ENCODE measurements around the gene GARIN6.

Gene GARIN6

DNA sequence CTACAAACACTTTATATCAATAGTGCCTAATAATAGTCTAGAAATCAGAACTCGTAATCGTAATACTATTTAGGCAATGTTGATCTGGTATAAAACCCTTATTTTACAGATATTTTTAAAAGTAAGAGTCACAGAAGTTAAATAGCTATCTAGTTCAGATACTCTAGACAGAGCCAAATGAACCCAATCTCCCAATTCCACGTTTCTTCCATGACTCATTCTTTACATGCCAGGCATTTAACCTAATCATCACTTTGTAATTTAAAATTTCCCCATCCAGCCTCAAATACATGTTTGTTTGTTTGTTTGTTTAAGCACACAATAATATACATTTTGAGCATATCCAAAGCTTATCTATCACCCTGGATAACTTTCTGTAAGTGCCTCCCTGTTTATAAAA is 36.4 kb upstream of the GARIN6 start:
- Histone ChIP-seq H4K91ac (ENCODE audit: low read length) (no peak overlapping the region), H2BK5ac (ENCODE audit: low read depth, low read length, poor library complexity, severe bottlenecking) (no peak overlapping the region), H3K18ac (ENCODE audit: low read depth in 1 of 2, low read length in 2 of 2) (no peak overlapping the region), H3K4me1 (ENCODE audit: control insufficient read depth, insufficient read depth, low read depth, low read length) (no peaks in the 10 kb centered on the region), H3K4me3 (ENCODE audit: insufficient read depth in 1 of 2, low read depth in 1 of 2, low read length in 2 of 2) (no peak overlapping the region), H2BK12ac (ENCODE audit: low read length in 2 of 2) (no peak overlapping the region), H3K79me1 (replicated peaks; ENCODE audit: low read length, poor library complexity, severe bottlenecking) (no peaks in the 10 kb centered on the region), H4K8ac (ENCODE audit: low read length) (no peak overlapping the region), H2BK15ac (ENCODE audit: low read depth, poor library complexity, severe bottlenecking) (no peak overlapping the region), H3K4ac (ENCODE audit: low read depth in 1 of 2, low read length in 2 of 2) (no peak overlapping the region), H3K23ac (ENCODE audit: low read length in 2 of 2) (no peak overlapping the region), H3K4me2 (ENCODE audit: low read length, poor library complexity, severe bottlenecking) (no peak overlapping the region), H3K27ac (ENCODE audit: low read length, poor library complexity, severe bottlenecking) (no peak overlapping the region), H3K9ac (ENCODE audit: low read length) (no peak overlapping the region), H3K27me3 (ENCODE audit: control insufficient read depth in 1 of 2, insufficient read depth in 1 of 2, low read length in 2 of 2) (no peaks in the 10 kb centered on the region), H3K9me3 (ENCODE audit: control insufficient read depth, low read length) (no peaks in the 10 kb centered on the region), H2AFZ (ENCODE audit: low read depth, low read length) (no peak overlapping the region), H3K14ac (ENCODE audit: low read length in 2 of 2) (no peak overlapping the region), H2BK120ac (ENCODE audit: low read depth, low read length) (no peak overlapping the region), H3K36me3 (ENCODE audit: control insufficient read depth in 1 of 2, insufficient read depth in 2 of 2, low read depth in 1 of 2, low read length in 2 of 2) (no peaks in the 10 kb centered on the region), H2AK5ac (ENCODE audit: low read length, severe bottlenecking) (no peak overlapping the region)
- 0% methylated on average over 1 of the region's 3 CpGs for WGBS
- no peak for DNase-seq

DNA sequence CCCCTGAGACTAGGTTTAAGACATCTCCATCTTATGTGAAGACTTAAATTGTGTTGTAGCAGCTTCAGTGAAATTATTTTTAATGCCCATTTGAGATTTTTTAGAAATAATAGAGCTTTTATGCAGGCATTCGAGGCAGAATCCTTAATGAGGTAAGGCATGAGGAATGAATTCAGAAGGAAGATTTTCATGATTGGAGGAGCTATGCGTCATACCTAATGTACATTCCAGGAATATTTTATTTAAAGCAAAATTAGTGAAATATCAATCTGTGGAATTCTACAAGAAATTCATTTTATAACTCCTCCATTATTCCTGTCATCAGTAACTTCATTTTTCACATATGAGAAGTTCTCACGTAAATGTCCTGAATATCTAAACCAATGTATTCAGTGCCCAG is 36.0 kb upstream of the GARIN6 start:
- H3K79me1 ChIP-seq (replicated peaks; ENCODE audit: low read length, poor library complexity, severe bottlenecking) = no peaks in the 10 kb centered on the region
- H3K18ac ChIP-seq (ENCODE audit: low read depth in 1 of 2, low read length in 2 of 2) = no peak overlapping the region
- H3K23ac ChIP-seq (ENCODE audit: low read length in 2 of 2) = no peak overlapping the region
- no peak overlapping the region for H3K4ac ChIP-seq (ENCODE audit: low read depth in 1 of 2, low read length in 2 of 2)
- H3K27me3 ChIP-seq (ENCODE audit: control insufficient read depth in 1 of 2, insufficient read depth in 1 of 2, low read length in 2 of 2) = no peaks in the 10 kb centered on the region
- H3K4me2 ChIP-seq (ENCODE audit: low read length, poor library complexity, severe bottlenecking) = no peak overlapping the region
- H3K4me3 ChIP-seq (ENCODE audit: insufficient read depth in 1 of 2, low read depth in 1 of 2, low read length in 2 of 2) = no peak overlapping the region
- no peak overlapping the region for H4K91ac ChIP-seq (ENCODE audit: low read length)
- no peak for DNase-seq
- WGBS = 57% methylated on average over 1 of the region's 3 CpGs
- no peak overlapping the region for H3K9ac ChIP-seq (ENCODE audit: low read length)
- no peaks in the 10 kb centered on the region for H3K36me3 ChIP-seq (ENCODE audit: control insufficient read depth in 1 of 2, insufficient read depth in 2 of 2, low read depth in 1 of 2, low read length in 2 of 2)
- no peak overlapping the region for H3K14ac ChIP-seq (ENCODE audit: low read length in 2 of 2)
- H2AK5ac ChIP-seq (ENCODE audit: low read length, severe bottlenecking) = no peak overlapping the region
- H2BK12ac ChIP-seq (ENCODE audit: low read length in 2 of 2) = no peak overlapping the region
- no peak overlapping the region for H2BK15ac ChIP-seq (ENCODE audit: low read depth, poor library complexity, severe bottlenecking)
- H2AFZ ChIP-seq (ENCODE audit: low read depth, low read length) = no peak overlapping the region
- no peak overlapping the region for H4K8ac ChIP-seq (ENCODE audit: low read length)
- H3K4me1 ChIP-seq (ENCODE audit: control insufficient read depth, insufficient read depth, low read depth, low read length) = no peaks in the 10 kb centered on the region
- no peak overlapping the region for H2BK120ac ChIP-seq (ENCODE audit: low read depth, low read length)
- no peaks in the 10 kb centered on the region for H3K9me3 ChIP-seq (ENCODE audit: control insufficient read depth, low read length)
- no peak overlapping the region for H3K27ac ChIP-seq (ENCODE audit: low read length, poor library complexity, severe bottlenecking)
- H2BK5ac ChIP-seq (ENCODE audit: low read depth, low read length, poor library complexity, severe bottlenecking) = no peak overlapping the region

DNA sequence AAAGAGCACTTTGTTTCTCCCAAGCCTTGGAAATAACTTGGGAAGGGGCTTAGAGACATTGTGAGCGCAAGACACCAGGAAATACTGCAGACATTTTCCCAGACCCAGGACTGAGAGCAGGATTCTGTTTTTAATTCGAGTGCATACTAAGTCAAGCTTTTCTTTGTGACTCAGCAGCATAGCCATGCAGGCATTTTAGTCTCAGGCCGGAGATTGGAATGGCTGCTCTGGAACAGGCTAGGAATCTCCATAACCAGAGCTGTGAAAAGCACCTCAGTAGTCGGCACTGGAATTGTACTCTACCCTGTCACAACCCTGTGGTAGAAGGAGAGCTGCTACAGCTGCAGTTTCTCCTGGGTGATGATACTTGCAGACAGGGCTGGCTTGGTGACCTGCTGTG is 28.9 kb upstream of the GARIN6 start:
- Histone ChIP-seq H4K8ac (ENCODE audit: low read length) (no peak overlapping the region), H3K18ac (ENCODE audit: low read depth in 1 of 2, low read length in 2 of 2) (no peak overlapping the region), H3K4me2 (ENCODE audit: low read length, poor library complexity, severe bottlenecking) (no peak overlapping the region), H3K27ac (ENCODE audit: low read length, poor library complexity, severe bottlenecking) (no peak overlapping the region), H2BK5ac (ENCODE audit: low read depth, low read length, poor library complexity, severe bottlenecking) (no peak overlapping the region), H3K14ac (ENCODE audit: low read length in 2 of 2) (no peak overlapping the region), H2AK5ac (ENCODE audit: low read length, severe bottlenecking) (no peak overlapping the region), H2BK120ac (ENCODE audit: low read depth, low read length) (no peak overlapping the region), H3K79me1 (replicated peaks; ENCODE audit: low read length, poor library complexity, severe bottlenecking) (no peaks in the 10 kb centered on the region), H3K9me3 (ENCODE audit: control insufficient read depth, low read length) (peaks cover 9% of the 10 kb centered on the region), H3K4me1 (ENCODE audit: control insufficient read depth, insufficient read depth, low read depth, low read length) (no peaks in the 10 kb centered on the region), H4K91ac (ENCODE audit: low read length) (no peak overlapping the region), H2BK15ac (ENCODE audit: low read depth, poor library complexity, severe bottlenecking) (no peak overlapping the region), H2BK12ac (ENCODE audit: low read length in 2 of 2) (no peak overlapping the region), H3K36me3 (ENCODE audit: control insufficient read depth in 1 of 2, insufficient read depth in 2 of 2, low read depth in 1 of 2, low read length in 2 of 2) (no peaks in the 10 kb centered on the region), H3K23ac (ENCODE audit: low read length in 2 of 2) (no peak overlapping the region), H3K4ac (ENCODE audit: low read depth in 1 of 2, low read length in 2 of 2) (no peak overlapping the region), H2AFZ (ENCODE audit: low read depth, low read length) (no peak overlapping the region), H3K9ac (ENCODE audit: low read length) (no peak overlapping the region), H3K4me3 (ENCODE audit: insufficient read depth in 1 of 2, low read depth in 1 of 2, low read length in 2 of 2) (no peak overlapping the region), H3K27me3 (ENCODE audit: control insufficient read depth in 1 of 2, insufficient read depth in 1 of 2, low read length in 2 of 2) (no peaks in the 10 kb centered on the region)
- WGBS = 80% methylated on average over 4 of the region's 4 CpGs
- no peak for DNase-seq

DNA sequence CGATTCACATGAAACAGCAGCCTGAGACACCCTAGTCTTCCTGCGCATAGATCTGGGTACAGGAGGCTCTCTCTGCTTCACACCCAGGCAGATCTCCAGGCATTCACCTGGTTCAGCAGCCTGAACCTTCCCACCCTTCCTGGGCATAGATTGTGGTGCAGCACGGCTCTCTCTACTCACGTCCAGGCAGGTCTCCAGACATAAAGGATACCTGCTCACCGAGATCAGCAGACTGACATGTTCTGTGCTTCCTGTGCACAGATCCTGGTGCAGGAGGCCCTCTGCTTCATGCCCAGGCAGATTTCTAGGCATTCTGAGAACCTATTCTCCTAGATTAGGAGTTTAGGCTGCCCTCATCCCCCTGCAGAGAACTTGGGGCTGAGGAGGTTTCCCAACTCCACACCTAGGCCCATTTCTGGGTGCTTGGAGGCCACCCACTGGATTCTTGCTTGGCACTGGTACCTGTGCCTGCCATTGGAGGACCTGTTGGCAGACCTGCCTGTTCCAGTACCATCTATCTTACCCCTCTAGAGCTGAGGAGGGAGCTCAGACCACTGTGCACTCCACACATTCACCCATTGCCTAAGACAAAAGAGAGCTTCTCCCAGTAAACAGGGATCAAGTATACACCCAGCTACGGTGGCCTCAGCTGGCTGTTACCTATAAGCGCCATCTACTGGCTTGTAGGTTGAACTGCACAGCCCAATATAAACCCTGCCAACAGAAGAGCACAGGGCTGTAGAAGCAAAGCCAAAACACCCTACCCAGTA is 28.0 kb upstream of the GARIN6 start:
- Histone ChIP-seq H2AFZ (ENCODE audit: low read depth, low read length) (no peak overlapping the region), H3K36me3 (ENCODE audit: control insufficient read depth in 1 of 2, insufficient read depth in 2 of 2, low read depth in 1 of 2, low read length in 2 of 2) (no peaks in the 10 kb centered on the region), H3K4me3 (ENCODE audit: insufficient read depth in 1 of 2, low read depth in 1 of 2, low read length in 2 of 2) (no peak overlapping the region), H2BK15ac (ENCODE audit: low read depth, poor library complexity, severe bottlenecking) (no peak overlapping the region), H4K8ac (ENCODE audit: low read length) (no peak overlapping the region), H2BK120ac (ENCODE audit: low read depth, low read length) (no peak overlapping the region), H3K27ac (ENCODE audit: low read length, poor library complexity, severe bottlenecking) (no peak overlapping the region), H3K23ac (ENCODE audit: low read length in 2 of 2) (no peak overlapping the region), H2AK5ac (ENCODE audit: low read length, severe bottlenecking) (no peak overlapping the region), H3K4me2 (ENCODE audit: low read length, poor library complexity, severe bottlenecking) (no peak overlapping the region), H3K79me1 (replicated peaks; ENCODE audit: low read length, poor library complexity, severe bottlenecking) (no peaks in the 10 kb centered on the region), H3K27me3 (ENCODE audit: control insufficient read depth in 1 of 2, insufficient read depth in 1 of 2, low read length in 2 of 2) (no peaks in the 10 kb centered on the region), H2BK12ac (ENCODE audit: low read length in 2 of 2) (no peak overlapping the region), H3K14ac (ENCODE audit: low read length in 2 of 2) (no peak overlapping the region), H3K4ac (ENCODE audit: low read depth in 1 of 2, low read length in 2 of 2) (no peak overlapping the region), H3K9me3 (ENCODE audit: control insufficient read depth, low read length) (peaks cover 13% of the 10 kb centered on the region), H4K91ac (ENCODE audit: low read length) (no peak overlapping the region), H3K9ac (ENCODE audit: low read length) (no peak overlapping the region), H2BK5ac (ENCODE audit: low read depth, low read length, poor library complexity, severe bottlenecking) (no peak overlapping the region), H3K18ac (ENCODE audit: low read depth in 1 of 2, low read length in 2 of 2) (no peak overlapping the region), H3K4me1 (ENCODE audit: control insufficient read depth, insufficient read depth, low read depth, low read length) (no peaks in the 10 kb centered on the region)
- 46% methylated on average over 7 of the region's 7 CpGs for WGBS
- peak; percentile 12 for DNase-seq

All from mesenchymal stem cell (in vitro differentiated cells and primary cell).